Measurements from ENCODE around the gene DMWD. TPM values are rescaled to one million over a fixed set of nuclear protein-coding genes. Genes with fewer than 3 reads are reported as not detected.

The DMWD gene
- total RNA-seq, 2 experiments from 2014 or later = 43.2 to 44.0 TPM

- DNase-seq (ENCODE audit: low spot score) = no peak
- peaks cover 11% of the 10 kb centered on the region; the same call in 1 of the 2 replicates for H4K20me1 ChIP-seq (ENCODE audit: insufficient read depth, low read length)
- peaks cover 11% of the 10 kb centered on the region; the same call in 1 of the 2 replicates for H3K79me2 ChIP-seq (ENCODE audit: insufficient read depth, low read depth, low read length)
- intact Hi-C loops (cut with micrococcal nuclease; ENCODE audit: unreplicated experiment) = no loop called here
- no peaks in the 10 kb centered on the region for H3K9me3 ChIP-seq (ENCODE audit: low read length)
- TF ChIP-seq EZH2phosphoT487 (IDR thresholded peaks at IDR 0.05; ENCODE audit: borderline replicate concordance, low read depth, low read length) = no peak
- no peak for TF ChIP-seq CTCF (conservative IDR thresholded peaks at IDR 0.05; ENCODE audit: low read length)
- no TSS peak for BruUV-seq (replicated peaks)
- H2AFZ ChIP-seq (ENCODE audit: low read length) = no peak overlapping the region
- ChIA-PET CTCF (ENCODE audit: unreplicated experiment) (no interaction called here), POLR2A (no interaction called here)
- H3K4me1 ChIP-seq (ENCODE audit: insufficient read depth, low read length, poor library complexity, severe bottlenecking) = peaks cover 25% of the 10 kb centered on the region
- no peak overlapping the region for H3K27ac ChIP-seq (ENCODE audit: low read depth, low read length, poor library complexity, severe bottlenecking)
- H3K4me2 ChIP-seq (ENCODE audit: low read length) = no peak overlapping the region
- H3K36me3 ChIP-seq (ENCODE audit: insufficient read depth, low read length) = peaks cover 39% of the 10 kb centered on the region
- no peak overlapping the region for H3K4me3 ChIP-seq (ENCODE audit: low read depth, low read length, poor library complexity, severe bottlenecking)
- no peaks in the 10 kb centered on the region for H3K9me2 ChIP-seq (ENCODE audit: insufficient read depth, low read length)
These were observed 3.4 kb downstream of the DMWD start for GRCh38 chr19:45789035-45789786.

- peaks cover 39% of the 10 kb centered on the region for H3K36me3 ChIP-seq (ENCODE audit: insufficient read depth, low read length)
- ChIA-PET CTCF (ENCODE audit: unreplicated experiment) (no interaction called here), POLR2A (no interaction called here)
- no peak overlapping the region for H3K4me3 ChIP-seq (ENCODE audit: low read depth, low read length, poor library complexity, severe bottlenecking)
- H3K9me2 ChIP-seq (ENCODE audit: insufficient read depth, low read length) = no peaks in the 10 kb centered on the region
- TF ChIP-seq EZH2phosphoT487 (IDR thresholded peaks at IDR 0.05; ENCODE audit: borderline replicate concordance, low read depth, low read length) (no peak), CTCF (conservative IDR thresholded peaks at IDR 0.05; ENCODE audit: low read length) (no peak)
- peaks cover 4% of the 10 kb centered on the region; the same call in 1 of the 2 replicates for H3K79me2 ChIP-seq (ENCODE audit: insufficient read depth, low read depth, low read length)
- BruUV-seq (replicated peaks) = no TSS peak
- no peak for DNase-seq (ENCODE audit: low spot score)
- H3K27ac ChIP-seq (ENCODE audit: low read depth, low read length, poor library complexity, severe bottlenecking) = no peak overlapping the region
- H3K4me1 ChIP-seq (ENCODE audit: insufficient read depth, low read length, poor library complexity, severe bottlenecking) = peaks cover 9% of the 10 kb centered on the region
- peaks cover 6% of the 10 kb centered on the region; the same call in 1 of the 2 replicates for H4K20me1 ChIP-seq (ENCODE audit: insufficient read depth, low read length)
- H2AFZ ChIP-seq (ENCODE audit: low read length) = no peak overlapping the region
- no peak overlapping the region for H3K4me2 ChIP-seq (ENCODE audit: low read length)
- intact Hi-C loops (cut with micrococcal nuclease; ENCODE audit: unreplicated experiment) = no loop called here
- no peaks in the 10 kb centered on the region for H3K9me3 ChIP-seq (ENCODE audit: low read length)
These were observed 6.1 kb downstream of the DMWD start for GRCh38 chr19:45786533-45786894.

- POLR2A ChIA-PET = no interaction called here
- no peak for TF ChIP-seq CTCF (conservative IDR thresholded peaks at IDR 0.05; ENCODE audit: low read length)
- no peak for TF ChIP-seq EZH2phosphoT487 (IDR thresholded peaks at IDR 0.05; ENCODE audit: borderline replicate concordance, low read depth, low read length)
These were observed 6.7 kb downstream of the DMWD start for GRCh38 chr19:45785781-45786532.

More at GRCh38 chr19:45785781-45786532, 6.7 kb downstream of the DMWD start:
- H3K9me2 ChIP-seq (ENCODE audit: insufficient read depth, low read length) = no peaks in the 10 kb centered on the region
- H3K36me3 ChIP-seq (ENCODE audit: insufficient read depth, low read length) = peaks cover 39% of the 10 kb centered on the region
- CTCF ChIA-PET (ENCODE audit: unreplicated experiment) = no interaction called here
- no TSS peak for BruUV-seq (replicated peaks)
- no peak overlapping the region for H2AFZ ChIP-seq (ENCODE audit: low read length)
- peaks cover 4% of the 10 kb centered on the region; the same call in 1 of the 2 replicates for H4K20me1 ChIP-seq (ENCODE audit: insufficient read depth, low read length)
- H3K4me2 ChIP-seq (ENCODE audit: low read length) = no peak overlapping the region
- peaks cover 4% of the 10 kb centered on the region for H3K4me1 ChIP-seq (ENCODE audit: insufficient read depth, low read length, poor library complexity, severe bottlenecking)
- no peak overlapping the region for H3K4me3 ChIP-seq (ENCODE audit: low read depth, low read length, poor library complexity, severe bottlenecking)
- H3K79me2 ChIP-seq (ENCODE audit: insufficient read depth, low read depth, low read length) = no peaks in the 10 kb centered on the region
- intact Hi-C loops (cut with micrococcal nuclease; ENCODE audit: unreplicated experiment) = no loop called here
- H3K9me3 ChIP-seq (ENCODE audit: low read length) = no peaks in the 10 kb centered on the region
- H3K27ac ChIP-seq (ENCODE audit: low read depth, low read length, poor library complexity, severe bottlenecking) = no peak overlapping the region
- no peak for DNase-seq (ENCODE audit: low spot score)

Data from OCI-LY7 (cell line).